Fibroblast of the aortic adventitia (primary cell): Measurements from ENCODE around the gene TUBB4B. TPM values are rescaled to one million over a fixed set of nuclear protein-coding genes. Genes with fewer than 3 reads are reported as not detected.

Experiments
- DNase-seq: peaks from one replicate; pipeline ENCODE4 v3.0.0-alpha.2; 2010; ENCODE audit warnings: low read depth
- H3K4me3 ChIP-seq: 2 replicates; pipeline ENCODE4 v1.5.1; 2011; ENCODE audit warnings: low read depth, mild to moderate bottlenecking, control low read depth, low read length, moderate library complexity
- CTCF ChIP-seq: IDR thresholded peaks from 2 replicates; pipeline ENCODE4 v1.5.1; 2011; ENCODE audit warnings: mild to moderate bottlenecking, low read length, control low read depth, inconsistent platforms; ENCODE audit not compliant: insufficient read depth
- total RNA-seq: library from RNA; depleted of rRNA; stranded (reverse); fragments of >200 nt; gene quantifications from 2 replicates; pipeline ENCODE4 v1.2.3, GENCODE V29; 2012; ENCODE audit warnings: low replicate concordance

TUBB4B gene
- total RNA-seq, 1 donor = 195 TPM

- no peak for TF ChIP-seq CTCF
- no peak within 1 kb of the TSS for H3K4me3 ChIP-seq
- no peak for DNase-seq
These were observed 10.2 kb upstream of the TUBB4B start, which contains the start of gene SLC34A3 for GRCh38 chr9:137230705-137231371. TSS of gene SLC34A3 (plus strand) at chr9:137230901. CDS start at chr9:137231703, 802 bp downstream.

- no peak for TF ChIP-seq CTCF
These were observed 9.6 kb upstream of the TUBB4B start for GRCh38 chr9:137231372-137232039.

GRCh38 chr9:137232101-137232500 is 9.0 kb upstream of the TUBB4B start:
- TF ChIP-seq CTCF = no peak
- no peak overlapping the region for H3K4me3 ChIP-seq
- no peak for DNase-seq

More at GRCh38 chr9:137231372-137232039, 9.6 kb upstream of the TUBB4B start:
- H3K4me3 ChIP-seq = no peak overlapping the region
- DNase-seq = no peak

- no peak for TF ChIP-seq CTCF
- no peak overlapping the region for H3K4me3 ChIP-seq
- DNase-seq = no peak
These were observed 8.6 kb upstream of the TUBB4B start for GRCh38 chr9:137232510-137232909.

GRCh38 chr9:137233143-137233980 is 7.7 kb upstream of the TUBB4B start:
- H3K4me3 ChIP-seq = no peak overlapping the region
- DNase-seq = no peak
- no peak for TF ChIP-seq CTCF

- no peak overlapping the region for H3K4me3 ChIP-seq
- TF ChIP-seq CTCF = no peak
- no peak for DNase-seq
These were observed 6.9 kb upstream of the TUBB4B start for GRCh38 chr9:137234055-137234697.
